H1 (cell line): ENCODE results near the gene DNAJB13. TPM values are rescaled to one million over a fixed set of nuclear protein-coding genes. Genes with fewer than 3 reads are reported as not detected.

Experiments
- SP1 ChIP-seq: IDR thresholded peaks from 2 replicates; pipeline ENCODE4 v1.6.1; 2011; ENCODE audit warnings: low read depth, low read length
- polyA plus RNA-seq, 7 experiments: library from polyadenylated mRNA; depleted of rRNA in 3 of 7; stranded (reverse) in 5 of 7; unstranded in 2 of 7; fragments of >200 nt in 5 of 7; fragments of 200-250 nt in 2 of 7; gene quantifications; 1 replicate in 5 of 7; 2 replicates in 1 of 7; 4 replicates in 1 of 7; pipeline versions ENCODE4 v1.2.1 to v1.2.3, GENCODE V29; 2011 to 2013; ENCODE audit warnings: missing spikeins in 2 of 7, mixed read lengths in 2 of 7
- total RNA-seq: library from RNA; stranded (reverse); fragmentation: NEBNext Ultra II Directional; extraction: Animal tissue kit (Norgen Biotek cat#: 25700); gene quantifications from 2 replicates; pipeline ENCODE4 v1.2.1, GENCODE V29; 2021

DNAJB13 gene
- total and polyA plus RNA-seq, 2 of the 8 experiments (the other 6 are each of a cell fraction or from before 2014, with no cell fraction given) = 0.27 TPM; not detected in 1

GRCh38 chr11:73929388-73929787 lies 21.4 kb upstream of the DNAJB13 start (continued):
- no peak for TF ChIP-seq SP1
